ENCODE results near the gene ITGBL1.

GRCh38 chr13:101499406-101499805 lies 46.9 kb downstream of the ITGBL1 start:
- TF ChIP-seq CTCF (IDR thresholded peaks at IDR 0.05; ENCODE audit: extremely low read depth in 1 of 2, insufficient read depth in 1 of 2, low read depth in 1 of 2, low read length in 2 of 2): no peak
- TF ChIP-seq EZH2 (IDR thresholded peaks at IDR 0.05; ENCODE audit: borderline replicate concordance, low read depth, low read length, severe bottlenecking): no peak
- no peak for TF ChIP-seq MAX (IDR thresholded peaks at IDR 0.05; ENCODE audit: insufficient read depth, insufficient read length)

Data from endothelial cell of umbilical vein (primary cell).